Cortex of kidney (tissue), 1 donor: ENCODE measurements around the gene WASHC3.
"Not testable (repeated sequence)": the region's sequence is repeated elsewhere in the genome, so short reads cannot be mapped to it uniquely, and the experiment has no call there.

Experiments
- DNase-seq: peaks from one replicate; lab custom pipeline; 2025; lab: John Stamatoyannopoulos, UW

Gene WASHC3, protein sequence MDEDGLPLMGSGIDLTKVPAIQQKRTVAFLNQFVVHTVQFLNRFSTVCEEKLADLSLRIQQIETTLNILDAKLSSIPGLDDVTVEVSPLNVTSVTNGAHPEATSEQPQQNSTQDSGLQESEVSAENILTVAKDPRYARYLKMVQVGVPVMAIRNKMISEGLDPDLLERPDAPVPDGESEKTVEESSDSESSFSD

GRCh38 chr12:102061560-102062418 is at the start of gene WASHC3:
WASHC3 (minus strand) TSS chr12:102061991; CDS start chr12:102061962, 29 bp downstream.
- DNase-seq, result peak; percentile 39

- no peak for DNase-seq
Observed at GRCh38 chr12:102110782-102111181, 49.0 kb upstream of the WASHC3 start.

DNA sequence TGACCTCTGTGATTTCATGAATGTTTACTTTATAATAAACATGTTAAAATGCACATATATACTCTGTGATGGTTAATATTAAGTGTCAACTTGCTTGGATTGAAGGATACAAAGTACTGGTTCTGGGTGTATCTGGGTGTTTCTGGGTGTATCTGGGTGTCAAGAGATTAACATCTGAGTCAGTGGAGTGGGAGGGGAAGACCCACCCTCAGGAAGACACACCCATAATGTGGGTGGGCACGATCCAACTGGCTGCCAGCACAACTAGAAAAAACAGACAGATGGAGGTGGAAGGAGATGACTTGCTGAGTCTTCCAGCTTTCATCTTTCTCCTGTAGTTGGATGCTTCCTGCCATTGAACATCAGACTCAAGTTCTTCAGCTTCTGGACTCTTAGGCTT is 46.2 kb upstream of the WASHC3 start:
- DNase-seq, result no peak

DNA sequence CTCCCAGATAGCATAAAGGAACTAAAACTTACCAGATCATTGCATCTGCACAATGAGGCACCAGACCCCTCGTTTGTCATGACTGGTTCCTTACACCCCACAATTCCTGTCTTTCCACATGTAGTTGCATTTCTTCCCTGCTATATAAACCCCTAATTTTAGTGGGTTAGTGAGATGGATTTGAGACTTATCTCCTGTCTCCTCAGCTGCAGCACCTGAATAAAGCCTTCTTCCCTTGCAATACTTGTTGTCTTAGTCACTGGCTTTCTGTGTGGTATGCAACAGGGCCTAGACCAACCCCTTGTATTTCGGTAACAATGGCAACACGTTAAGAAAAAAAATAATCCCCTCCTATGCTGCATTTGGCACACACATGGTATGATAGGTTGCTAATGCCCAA is 45.1 kb upstream of the WASHC3 start:
- DNase-seq, result no peak

GRCh38 chr12:102096855-102097254 is 35.1 kb upstream of the WASHC3 start:
- DNase-seq, result no peak

- no peak for DNase-seq
Observed at GRCh38 chr12:102095677-102096263, 34.0 kb upstream of the WASHC3 start.

DNA sequence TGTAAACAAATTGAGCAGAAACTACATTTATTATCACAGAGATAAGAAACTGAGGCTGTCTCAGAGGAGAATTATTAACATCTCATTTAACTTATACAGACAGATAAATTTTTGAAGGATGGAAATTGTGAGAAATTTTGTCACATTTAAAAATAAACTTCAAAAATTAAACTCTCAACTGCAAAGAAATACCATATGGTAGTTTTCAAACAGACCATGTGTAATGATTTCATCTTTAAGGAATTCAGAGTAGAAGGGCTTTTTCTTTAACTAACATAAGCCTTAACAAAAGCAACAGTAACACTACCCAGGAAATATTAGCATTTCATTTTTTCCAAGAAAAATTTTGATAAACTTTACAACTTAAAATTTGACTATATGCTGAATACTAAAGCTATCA is 31.5 kb upstream of the WASHC3 start:
- no peak for DNase-seq

DNA sequence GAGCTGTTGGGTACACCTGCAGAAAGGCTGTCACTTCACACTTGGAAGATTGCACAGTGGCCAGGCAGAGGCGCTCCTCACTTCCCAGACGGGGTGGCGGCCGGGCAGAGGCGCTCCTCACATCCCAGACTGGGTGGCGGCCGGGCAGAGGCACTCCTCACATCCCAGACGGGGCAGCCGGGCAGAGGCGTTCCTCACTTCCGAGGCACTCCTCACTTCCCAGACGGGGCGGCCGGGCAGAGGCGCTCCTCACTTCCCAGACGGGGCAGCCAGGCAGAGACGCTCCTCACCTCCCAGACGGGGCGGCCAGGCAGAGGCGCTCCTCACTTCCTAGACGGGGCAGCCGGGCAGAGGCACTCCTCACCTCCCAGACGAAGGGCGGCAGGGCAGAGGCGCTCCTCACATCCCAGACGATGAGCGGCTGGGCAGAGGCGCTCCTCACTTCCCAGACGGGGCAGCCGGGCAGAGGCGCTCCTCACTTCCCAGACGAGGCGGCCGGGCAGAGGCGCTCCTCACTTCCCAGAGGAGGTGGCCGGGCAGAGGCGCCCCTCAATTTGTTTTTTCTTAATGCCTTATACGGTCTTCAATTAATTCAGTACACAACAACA is 27.5 kb upstream of the WASHC3 start:
- DNase-seq, result not testable (repeated sequence)

GRCh38 chr12:102080842-102081241 is 19.1 kb upstream of the WASHC3 start:
- DNase-seq, result no peak

DNA sequence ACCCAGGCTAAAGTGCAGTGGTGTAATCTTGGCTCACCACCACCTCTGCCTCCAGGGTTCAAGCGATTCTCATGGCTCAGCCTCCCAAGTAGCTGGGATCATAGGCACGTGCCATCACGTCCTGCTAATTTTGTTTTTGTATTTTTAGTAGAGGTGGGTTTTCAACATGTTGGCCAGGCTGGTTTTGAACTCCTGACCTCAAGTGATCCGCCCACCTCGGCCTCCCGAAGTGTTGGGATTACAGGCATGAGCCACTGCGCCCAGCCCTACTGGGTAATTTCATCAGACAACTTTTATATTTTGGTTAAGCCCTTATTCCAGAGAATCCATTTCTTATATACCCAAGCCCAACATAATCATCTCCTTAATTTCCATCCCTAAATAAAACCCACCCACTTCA is 10.3 kb upstream of the WASHC3 start:
- DNase-seq, result not testable (repeated sequence)

DNA sequence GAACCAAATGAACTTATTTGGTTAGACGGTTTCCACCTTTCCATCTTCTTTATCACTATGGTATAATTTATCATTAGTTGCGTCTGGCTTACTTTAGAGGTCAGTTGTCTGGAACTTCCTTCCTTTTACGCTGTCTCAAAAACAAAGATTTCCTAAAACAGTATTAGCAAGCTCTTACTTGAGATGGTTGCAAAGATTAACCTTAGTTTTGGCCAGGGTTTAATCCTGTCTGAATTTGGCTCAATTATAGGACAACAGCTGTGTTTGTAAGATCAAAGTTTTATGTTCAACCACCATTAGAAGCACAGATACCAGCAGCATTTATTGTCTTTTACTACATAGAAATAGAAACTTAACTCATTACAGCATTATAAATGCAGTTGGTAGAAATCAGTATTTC is 7.9 kb upstream of the WASHC3 start:
- no peak for DNase-seq

DNA sequence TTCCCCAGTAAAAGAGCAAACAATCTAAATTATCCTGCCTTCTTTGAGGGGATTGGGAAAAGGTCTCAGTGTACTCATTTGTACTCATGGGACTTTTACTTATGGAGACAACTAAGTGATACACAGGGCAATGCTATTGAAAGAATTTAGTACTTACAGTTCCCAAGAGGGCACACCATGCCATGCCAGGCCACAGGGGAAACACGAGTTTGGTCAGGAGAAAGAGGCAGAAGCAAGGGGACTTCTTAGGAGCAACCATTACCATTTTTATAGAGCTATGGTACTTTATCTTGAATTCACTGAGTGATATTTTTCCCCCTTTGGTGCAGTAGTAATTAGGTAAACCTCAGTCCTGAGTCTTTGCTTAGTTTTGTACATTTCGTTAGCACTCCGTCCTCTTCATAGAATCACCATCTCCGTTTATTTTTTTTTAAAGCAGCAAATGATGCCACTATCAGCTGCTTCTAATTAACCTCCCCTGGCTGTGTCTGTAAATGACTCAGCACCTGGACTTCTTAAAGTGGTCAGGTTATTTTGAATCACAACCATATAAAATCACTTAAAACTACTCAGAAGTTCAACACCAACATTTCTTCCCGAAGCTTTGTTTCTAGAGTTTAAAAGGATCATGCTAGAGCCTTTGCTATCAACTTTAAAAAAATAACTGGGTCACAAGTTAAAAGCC is 5.9 kb upstream of the WASHC3 start:
- DNase-seq, result no peak

- no peak for DNase-seq
Observed at GRCh38 chr12:102064476-102064875, 2.7 kb upstream of the WASHC3 start.

DNA sequence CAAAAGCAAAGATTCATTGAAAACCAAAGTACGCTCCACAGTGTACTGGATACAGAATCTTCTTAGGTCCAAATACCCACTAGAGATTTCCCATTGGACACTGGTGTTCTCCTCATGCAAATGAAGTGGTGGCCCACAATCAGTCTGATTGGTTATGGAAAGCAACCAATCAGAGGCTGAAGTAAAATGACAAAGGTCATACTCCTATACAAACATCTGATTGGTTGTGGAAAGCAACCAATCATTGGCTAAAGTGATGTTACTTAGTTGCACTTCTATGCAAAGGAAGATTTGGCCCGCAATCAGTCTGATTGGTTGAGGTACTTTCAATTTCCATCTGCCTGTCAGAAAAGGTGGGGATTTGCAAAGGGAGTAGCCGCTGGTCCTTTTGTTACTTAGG is 1.3 kb upstream of the WASHC3 start:
- DNase-seq, result no peak

DNA sequence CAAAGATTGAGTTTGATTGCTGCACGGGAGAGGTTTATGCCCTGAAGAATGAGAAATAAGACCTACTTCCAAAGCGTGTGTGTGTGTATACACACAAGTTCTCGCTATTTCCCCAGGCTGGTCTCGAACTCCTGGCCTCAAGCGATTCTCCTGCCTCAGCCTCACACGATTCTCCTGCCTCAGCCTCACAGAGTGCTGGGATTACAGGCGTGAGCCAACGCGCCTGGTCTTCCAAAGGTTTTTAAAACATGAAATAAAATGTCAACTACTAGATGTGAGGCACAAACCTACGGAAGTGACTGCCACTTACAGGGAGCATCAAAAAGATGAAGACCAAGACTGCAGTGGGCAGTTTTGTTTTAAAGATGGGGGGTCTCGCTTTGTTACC is 622 bp upstream of the WASHC3 start:
- DNase-seq, result no peak

GRCh38 chr12:102061096-102061559 is 663 bp downstream of the WASHC3 start:
- no peak for DNase-seq

DNA sequence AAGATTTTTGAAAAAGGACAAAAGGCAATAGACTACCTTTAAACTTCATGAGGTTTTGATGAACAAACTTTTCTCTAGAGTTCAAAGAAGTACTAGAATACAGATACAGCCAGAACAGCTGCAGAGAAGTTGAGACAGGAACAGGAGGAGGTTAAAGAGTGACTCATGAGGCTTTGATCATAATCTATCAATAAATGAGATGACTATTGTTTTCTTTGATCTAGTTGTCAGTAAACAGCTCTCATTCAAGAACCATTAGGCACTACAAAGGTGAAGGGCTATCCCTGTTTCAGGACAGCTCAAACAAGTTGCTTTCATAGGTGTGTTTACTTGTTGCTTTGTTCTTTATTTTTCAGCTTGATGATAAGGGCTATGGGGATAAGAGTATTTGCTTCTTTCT is 2.4 kb downstream of the WASHC3 start:
- DNase-seq, result no peak

DNA sequence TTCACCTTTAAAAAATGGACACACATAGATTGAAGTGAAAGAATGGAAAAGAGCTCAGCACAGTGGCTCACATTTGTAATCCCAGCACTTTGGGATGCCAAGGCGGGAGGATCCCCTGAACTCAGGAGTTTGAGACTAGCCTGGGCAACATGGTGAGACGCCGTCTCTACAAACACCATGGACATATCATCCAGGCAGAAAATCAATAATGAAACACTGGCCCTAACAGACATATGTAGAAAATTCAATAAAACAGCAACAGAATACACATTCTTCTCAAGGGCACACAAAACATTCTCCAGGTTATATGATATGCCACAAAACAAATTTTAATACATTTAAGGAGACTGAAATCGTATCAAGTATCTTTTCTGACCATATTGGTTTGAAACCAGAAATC is 7.4 kb downstream of the WASHC3 start:
- no peak for DNase-seq

DNA sequence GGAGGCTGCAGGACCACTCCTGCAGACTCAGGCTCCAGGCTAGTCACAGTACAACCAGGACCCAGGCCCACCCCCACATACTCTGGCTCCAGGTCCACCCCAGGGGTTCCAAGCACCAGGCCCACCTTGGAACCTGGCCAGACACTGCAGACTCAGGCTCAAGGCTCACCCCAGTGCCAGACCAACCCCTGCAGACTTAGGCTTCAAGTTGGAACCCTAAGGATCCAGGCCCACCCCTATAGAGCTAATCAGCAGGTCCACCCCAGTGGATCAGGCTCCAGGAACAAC is 8.8 kb downstream of the WASHC3 start:
- no peak for DNase-seq

DNA sequence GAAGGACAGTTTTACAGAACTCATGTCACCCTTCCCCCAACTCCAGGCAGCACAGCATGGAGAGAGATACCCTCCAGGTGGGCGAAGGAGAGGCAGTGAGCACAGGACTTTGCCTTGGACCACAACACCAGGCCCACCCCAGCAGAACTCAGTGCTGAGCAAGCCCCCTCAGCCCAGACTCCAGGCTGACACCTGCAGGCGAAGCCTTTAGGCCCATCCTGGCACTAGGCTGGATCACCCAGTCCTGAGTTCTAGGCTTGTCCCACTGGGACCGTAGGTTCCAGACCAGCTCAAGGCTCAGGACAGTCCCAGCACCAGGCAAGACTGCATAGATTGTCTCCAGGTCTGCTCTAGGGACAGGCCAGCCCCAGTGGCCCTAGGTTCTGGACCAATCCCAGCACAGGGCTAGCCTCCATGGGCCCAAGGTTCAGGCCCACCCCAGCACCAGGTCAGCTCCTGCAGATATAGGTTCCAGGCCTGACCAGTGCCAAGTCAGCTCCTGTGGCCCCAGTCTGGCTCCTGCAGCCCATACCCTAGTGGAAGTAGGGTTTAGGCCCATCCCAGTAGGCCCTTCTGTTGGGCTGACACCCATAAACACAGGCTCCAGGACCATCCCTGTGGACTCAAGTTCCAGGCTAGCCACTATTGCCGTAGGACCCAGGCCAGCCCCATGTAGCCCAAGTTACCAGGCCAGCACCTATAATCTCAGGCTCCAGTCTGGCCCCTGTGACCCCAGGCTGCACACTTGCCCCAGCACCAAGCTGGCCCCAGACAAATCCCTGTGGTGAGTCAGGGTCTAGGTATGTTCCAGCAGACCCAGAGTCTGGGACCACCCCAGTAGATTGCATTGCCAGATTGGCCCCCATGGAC is 9.4 kb downstream of the WASHC3 start:
- no peak for DNase-seq

DNA sequence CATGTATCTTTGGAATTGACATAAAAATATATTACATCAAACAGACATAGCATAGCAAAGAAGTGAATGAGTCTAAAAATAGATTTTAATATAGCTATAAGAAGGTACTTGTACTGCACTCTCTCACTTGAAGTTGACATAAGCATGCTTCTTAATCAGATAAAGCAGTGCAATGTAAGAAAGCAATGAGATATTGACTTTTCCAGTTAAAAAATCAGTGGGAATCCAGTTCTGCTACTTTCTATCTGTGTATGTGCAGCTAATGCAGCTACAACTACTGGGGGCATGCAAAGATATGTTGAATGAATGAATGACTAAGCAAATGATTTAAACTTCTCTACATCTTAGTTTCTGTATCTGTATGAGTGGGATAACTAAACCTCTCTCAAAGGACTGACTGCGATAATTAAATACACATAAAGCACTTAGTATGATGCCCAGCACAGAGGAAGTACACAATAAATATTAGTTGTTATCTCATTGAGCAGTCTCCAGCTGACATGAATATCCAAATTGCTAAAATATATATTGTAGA is 10.3 kb downstream of the WASHC3 start:
- DNase-seq, result no peak
